Thyroid gland (tissue), 4 donors: ENCODE data around the gene ELFN1.

Experiments
- POLR2A ChIP-seq, 2 donors: fragments of 450-650 bp; IDR thresholded peaks; one replicate each; pipeline ENCODE4 v1.6.1; 2017; ENCODE audit warnings: antibody characterized with exemption in 2 of 2, mild to moderate bottlenecking in 2 of 2, moderate library complexity in 1 of 2
- TF ChIP-seq, protein P1 (sequence below), 6 experiments: fragments of 200-600 bp in 3 of 6; fragments of 450-650 bp in 3 of 6; sonication (generic) in 3 of 6; IDR thresholded peaks; one replicate each; pipeline ENCODE4 v1.5.1; 2016 to 2019; ENCODE audit warnings: antibody characterized with exemption in 6 of 6, mild to moderate bottlenecking in 2 of 6, inconsistent platforms in 1 of 6, moderate library complexity in 1 of 6

DNA sequence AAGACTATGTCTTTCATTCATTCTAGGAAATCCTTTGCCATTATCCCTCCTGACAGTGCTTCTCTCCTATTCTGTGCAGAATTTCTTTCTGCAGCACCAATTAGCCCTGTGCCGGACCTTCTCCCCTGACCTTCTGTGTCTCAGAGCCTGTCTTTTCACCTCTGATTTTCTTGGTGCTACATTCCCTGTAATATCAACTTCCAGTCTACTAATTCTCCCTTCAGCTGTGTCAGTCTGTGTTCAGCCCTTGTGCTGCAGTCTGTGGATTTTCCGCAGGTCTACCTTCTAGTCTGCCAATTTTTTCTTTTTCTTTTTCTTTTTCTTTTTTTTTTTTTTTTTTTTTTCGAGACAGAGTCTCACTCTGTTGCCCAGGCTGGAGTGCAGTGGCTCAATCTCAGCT lies 115.8 kb downstream of the ELFN1 start:
- TF ChIP-seq, protein P1, sequence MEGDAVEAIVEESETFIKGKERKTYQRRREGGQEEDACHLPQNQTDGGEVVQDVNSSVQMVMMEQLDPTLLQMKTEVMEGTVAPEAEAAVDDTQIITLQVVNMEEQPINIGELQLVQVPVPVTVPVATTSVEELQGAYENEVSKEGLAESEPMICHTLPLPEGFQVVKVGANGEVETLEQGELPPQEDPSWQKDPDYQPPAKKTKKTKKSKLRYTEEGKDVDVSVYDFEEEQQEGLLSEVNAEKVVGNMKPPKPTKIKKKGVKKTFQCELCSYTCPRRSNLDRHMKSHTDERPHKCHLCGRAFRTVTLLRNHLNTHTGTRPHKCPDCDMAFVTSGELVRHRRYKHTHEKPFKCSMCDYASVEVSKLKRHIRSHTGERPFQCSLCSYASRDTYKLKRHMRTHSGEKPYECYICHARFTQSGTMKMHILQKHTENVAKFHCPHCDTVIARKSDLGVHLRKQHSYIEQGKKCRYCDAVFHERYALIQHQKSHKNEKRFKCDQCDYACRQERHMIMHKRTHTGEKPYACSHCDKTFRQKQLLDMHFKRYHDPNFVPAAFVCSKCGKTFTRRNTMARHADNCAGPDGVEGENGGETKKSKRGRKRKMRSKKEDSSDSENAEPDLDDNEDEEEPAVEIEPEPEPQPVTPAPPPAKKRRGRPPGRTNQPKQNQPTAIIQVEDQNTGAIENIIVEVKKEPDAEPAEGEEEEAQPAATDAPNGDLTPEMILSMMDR (IDR thresholded peaks at IDR 0.05), result no peak
- no peak for TF ChIP-seq POLR2A (IDR thresholded peaks at IDR 0.05)
